MCF 10A (cell line): ENCODE data around the gene EGFL7. TPM values are rescaled to one million over a fixed set of nuclear protein-coding genes. Genes with fewer than 3 reads are reported as not detected.

ENCODE experiments used
- BruUV-seq: library from RNA; stranded (reverse); fragments of 400-500 nt; replicated peaks from 2 replicates; lab custom pipeline; 2021; lab: Mats Ljungman, UMichigan
- CTCF ChIA-PET: fragments of 300-600 bp; sonication (Branson Sonifier 250); formaldehyde crosslinking; extraction: SDS; loops from one replicate; lab custom pipeline; 2021; ENCODE audit warnings: antibody characterized with exemption, inconsistent platforms; lab: Yijun Ruan, JAX
- POLR2A ChIA-PET: fragments of 300-600, 350-650 bp; sonication (Branson Sonifier 250); formaldehyde crosslinking; extraction: SDS; loops from one replicate; lab custom pipeline; 2020; ENCODE audit warnings: antibody characterized with exemption, inconsistent platforms; lab: Yijun Ruan, JAX
- DNase-seq: peaks from one replicate; pipeline ENCODE4 v3.0.0-alpha.2; 2018; ENCODE audit not compliant: unreplicated experiment
- H3K27ac Mint-ChIP-seq: one replicate; pipeline ENCODE4 v1.8.0; 2022; ENCODE audit warnings: mild to moderate bottlenecking, low read depth, mixed read lengths; ENCODE audit not compliant: unreplicated experiment
- H3K27me3 Mint-ChIP-seq: one replicate; pipeline ENCODE4 v1.8.0; 2022; ENCODE audit warnings: mixed read lengths; ENCODE audit not compliant: insufficient read depth, unreplicated experiment
- H3K36me3 Mint-ChIP-seq: one replicate; pipeline ENCODE4 v1.8.0; 2022; ENCODE audit warnings: mild to moderate bottlenecking, moderate library complexity, mixed read lengths; ENCODE audit not compliant: insufficient read depth, unreplicated experiment
- H3K4me1 Mint-ChIP-seq: one replicate; pipeline ENCODE4 v1.8.0; 2022; ENCODE audit warnings: mixed read lengths; ENCODE audit not compliant: insufficient read depth, unreplicated experiment
- H3K4me3 Mint-ChIP-seq: one replicate; pipeline ENCODE4 v1.8.0; 2022; ENCODE audit warnings: mild to moderate bottlenecking, moderate library complexity, mixed read lengths; ENCODE audit not compliant: unreplicated experiment
- H3K9me3 Mint-ChIP-seq: one replicate; pipeline ENCODE4 v1.8.0; 2022; ENCODE audit warnings: mixed read lengths; ENCODE audit not compliant: unreplicated experiment
- intact Hi-C: fragments of 100-400 bp; cut with micrococcal nuclease; formaldehyde crosslinking; loops from 2 replicates; pipeline ENCODE4 v1.14.1; 2022
- total RNA-seq: library from RNA; stranded (reverse); gene quantifications from 2 replicates; pipeline ENCODE4 v1.2.3, GENCODE V29; 2022
- TF ChIP-seq, protein P1 (sequence below): fragments of 200-600 bp; IDR thresholded peaks from one replicate; pipeline ENCODE4 v1.8.0; 2022; ENCODE audit warnings: antibody characterized with exemption, mild to moderate bottlenecking; ENCODE audit not compliant: unreplicated experiment

Gene EGFL7
- total RNA-seq, 1 experiment from 2014 or later = 3.9 TPM

DNA sequence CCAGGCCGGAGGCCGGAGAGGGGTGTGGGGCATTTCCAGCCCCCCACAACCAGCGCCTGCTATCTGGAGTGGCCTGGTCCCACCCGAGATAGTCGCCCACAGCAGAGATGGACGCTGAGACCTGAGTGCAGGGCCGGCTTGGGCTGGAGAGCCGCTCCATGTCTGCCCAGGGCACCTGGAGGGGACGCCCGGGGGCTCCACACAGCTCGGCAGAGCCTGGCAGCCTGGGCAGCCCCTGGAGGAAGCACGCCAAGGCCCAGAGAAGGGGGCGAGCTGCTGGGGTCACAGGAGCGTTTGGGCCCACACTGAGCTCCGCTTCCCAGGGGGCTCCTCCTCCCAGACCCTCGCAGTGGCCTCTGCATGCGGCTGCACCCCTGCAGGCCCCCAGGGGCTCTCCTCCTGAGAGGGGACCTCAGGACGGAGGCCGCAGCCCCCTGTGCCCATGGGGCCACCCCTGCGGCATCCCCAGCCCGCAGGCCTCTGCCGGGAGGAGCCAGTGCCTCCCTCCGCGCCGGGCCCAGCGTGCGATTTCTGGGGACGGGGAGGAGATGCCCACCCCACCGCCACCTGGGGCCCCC, 42.2 kb upstream of the EGFL7 start:
- intact Hi-C loops = no loop called here
- Mint-ChIP-seq H3K36me3 (peaks cover 3% of the 10 kb centered on the region), H3K9me3 (no peaks in the 10 kb centered on the region), H3K4me1 (peaks cover 8% of the 10 kb centered on the region), H3K4me3 (no peak overlapping the region), H3K27me3 (no peaks in the 10 kb centered on the region), H3K27ac (no peak overlapping the region)
- no TSS peak for BruUV-seq
- POLR2A ChIA-PET = interaction anchor here (1.1 kb wide), 1 partner anchor 14 kb away, joined by 3 read pairs; no protein-coding TSS in a partner anchor
- CTCF ChIA-PET = no interaction called here
- TF ChIP-seq, protein P1, sequence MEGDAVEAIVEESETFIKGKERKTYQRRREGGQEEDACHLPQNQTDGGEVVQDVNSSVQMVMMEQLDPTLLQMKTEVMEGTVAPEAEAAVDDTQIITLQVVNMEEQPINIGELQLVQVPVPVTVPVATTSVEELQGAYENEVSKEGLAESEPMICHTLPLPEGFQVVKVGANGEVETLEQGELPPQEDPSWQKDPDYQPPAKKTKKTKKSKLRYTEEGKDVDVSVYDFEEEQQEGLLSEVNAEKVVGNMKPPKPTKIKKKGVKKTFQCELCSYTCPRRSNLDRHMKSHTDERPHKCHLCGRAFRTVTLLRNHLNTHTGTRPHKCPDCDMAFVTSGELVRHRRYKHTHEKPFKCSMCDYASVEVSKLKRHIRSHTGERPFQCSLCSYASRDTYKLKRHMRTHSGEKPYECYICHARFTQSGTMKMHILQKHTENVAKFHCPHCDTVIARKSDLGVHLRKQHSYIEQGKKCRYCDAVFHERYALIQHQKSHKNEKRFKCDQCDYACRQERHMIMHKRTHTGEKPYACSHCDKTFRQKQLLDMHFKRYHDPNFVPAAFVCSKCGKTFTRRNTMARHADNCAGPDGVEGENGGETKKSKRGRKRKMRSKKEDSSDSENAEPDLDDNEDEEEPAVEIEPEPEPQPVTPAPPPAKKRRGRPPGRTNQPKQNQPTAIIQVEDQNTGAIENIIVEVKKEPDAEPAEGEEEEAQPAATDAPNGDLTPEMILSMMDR = no peak
- no peak for DNase-seq

DNA sequence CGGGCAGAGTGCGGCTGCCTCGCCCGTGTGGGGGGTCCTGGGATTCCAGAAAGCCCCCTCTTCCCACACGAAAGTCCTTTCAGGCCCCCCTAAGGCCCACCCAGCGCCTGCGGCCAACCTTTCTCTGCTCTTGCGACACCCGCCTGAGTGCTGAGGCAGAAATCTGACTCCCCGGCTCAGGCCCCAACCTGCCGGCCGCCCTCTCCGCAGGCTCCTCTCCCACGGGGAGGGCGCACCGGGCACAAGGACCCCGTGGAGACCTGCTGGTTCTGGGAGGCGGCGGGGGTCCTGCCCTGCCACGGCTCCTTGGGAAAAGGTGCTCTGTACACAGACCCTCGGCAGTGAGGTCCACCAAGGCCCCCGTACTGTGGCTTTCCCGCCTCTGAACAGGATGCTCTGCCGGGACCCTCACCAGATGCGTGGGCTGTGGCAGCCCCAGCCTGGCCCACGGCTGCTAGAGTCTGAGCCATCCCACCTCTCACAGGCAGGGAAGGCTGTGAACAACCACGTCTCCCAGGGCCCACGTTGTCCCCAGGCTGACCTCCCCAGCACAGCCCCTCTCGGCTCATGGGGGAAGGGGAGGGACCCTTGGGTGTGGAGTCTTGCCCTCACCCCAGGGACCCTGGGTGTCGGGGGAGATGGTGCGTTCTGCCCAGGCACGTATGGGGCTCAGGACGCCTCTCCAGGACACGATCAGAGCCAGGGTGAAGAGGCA, 41.5 kb upstream of the EGFL7 start:
- H3K27ac Mint-ChIP-seq = no peak overlapping the region
- DNase-seq = peak; percentile 61

DNA sequence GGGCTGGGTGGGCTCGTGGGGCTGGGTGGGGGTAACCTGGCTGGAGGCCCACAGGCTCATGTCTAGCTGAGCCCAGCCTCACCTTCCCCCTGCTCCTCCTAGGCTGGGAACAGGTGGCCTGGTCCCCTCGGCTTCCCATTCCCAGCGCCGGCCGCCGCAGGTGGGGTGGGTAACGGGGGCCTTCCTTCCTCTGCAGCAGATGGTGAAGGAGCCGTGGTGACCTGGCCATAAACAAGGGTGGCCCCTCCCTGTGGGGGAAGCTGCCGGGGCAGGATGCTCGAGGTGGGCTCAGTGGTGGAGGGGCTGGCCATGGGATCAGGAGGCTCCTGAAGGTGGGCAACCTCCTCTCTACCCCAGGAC, 41.0 kb upstream of the EGFL7 start:
- ChIA-PET POLR2A (interaction anchor here (5.6 kb wide), 1 partner anchor 135 kb away, joined by 84 read pairs; no protein-coding TSS in a partner anchor), CTCF (no interaction called here)
- Mint-ChIP-seq H3K4me1 (peaks cover 12% of the 10 kb centered on the region), H3K27me3 (no peaks in the 10 kb centered on the region), H3K36me3 (peaks cover 6% of the 10 kb centered on the region), H3K4me3 (no peak overlapping the region), H3K27ac (no peak overlapping the region), H3K9me3 (no peaks in the 10 kb centered on the region)
- BruUV-seq = no TSS peak
- TF ChIP-seq, protein P1 = no peak
- DNase-seq = no peak
- intact Hi-C loops = no loop called here

More for the DNA sequence above, 41.5 kb upstream of the EGFL7 start:
- POLR2A ChIA-PET = no interaction called here
- H3K4me3 Mint-ChIP-seq = no peak overlapping the region
- TF ChIP-seq, protein P1 = no peak
- peaks cover 6% of the 10 kb centered on the region for H3K36me3 Mint-ChIP-seq
- CTCF ChIA-PET = no interaction called here
- BruUV-seq = no TSS peak
- no peaks in the 10 kb centered on the region for H3K27me3 Mint-ChIP-seq
- intact Hi-C loops = no loop called here
- no peaks in the 10 kb centered on the region for H3K9me3 Mint-ChIP-seq
- H3K4me1 Mint-ChIP-seq = peaks cover 12% of the 10 kb centered on the region

DNA sequence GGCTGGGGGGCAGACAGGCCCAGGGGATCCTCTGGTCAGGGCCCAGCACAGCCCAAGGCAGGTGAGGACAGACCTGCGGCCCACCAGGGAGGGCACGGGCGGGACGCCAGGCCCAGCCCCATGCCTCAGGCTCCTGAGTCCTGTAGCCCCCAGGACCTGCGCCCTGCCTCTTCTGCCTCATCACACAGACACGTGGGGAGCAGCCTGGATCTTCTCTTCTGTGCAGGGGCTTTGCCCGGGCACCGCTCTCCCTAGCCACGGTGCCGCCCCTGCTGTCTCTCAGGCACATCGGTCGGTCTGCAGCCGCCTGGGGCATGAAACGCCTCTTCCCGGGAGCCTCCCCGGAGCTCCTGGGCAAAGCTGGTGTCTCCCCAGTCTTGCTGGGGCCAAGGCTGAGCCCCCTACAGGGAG, 40.2 kb upstream of the EGFL7 start:
- no peak overlapping the region for H3K4me3 Mint-ChIP-seq
- TF ChIP-seq, protein P1 = no peak
- CTCF ChIA-PET = interaction anchor here (0.5 to 8.5 kb wide), 4 partner anchors 9 to 291 kb away, joined by 3 to 280 read pairs (median 4); no protein-coding TSS in a partner anchor
- no TSS peak for BruUV-seq
- POLR2A ChIA-PET = interaction anchor here (0.6 to 5.6 kb wide), 6 partner anchors 20 to 136 kb away, joined by 3 to 84 read pairs (median 30); partner anchors contain the start of gene NOTCH1
- no peaks in the 10 kb centered on the region for H3K9me3 Mint-ChIP-seq
- H3K36me3 Mint-ChIP-seq = peaks cover 6% of the 10 kb centered on the region
- no peaks in the 10 kb centered on the region for H3K27me3 Mint-ChIP-seq
- no peak overlapping the region for H3K27ac Mint-ChIP-seq
- H3K4me1 Mint-ChIP-seq = peaks cover 12% of the 10 kb centered on the region
- intact Hi-C loops = no loop called here
- DNase-seq = no peak
